Endothelial cell of umbilical vein (primary cell): ENCODE results near the gene FTO. TPM values are rescaled to one million over a fixed set of nuclear protein-coding genes. Genes with fewer than 3 reads are reported as not detected.

Experiments used
- BruUV-seq: library from RNA; stranded (reverse); fragments of 400-500 nt; replicated peaks from 2 replicates; lab custom pipeline; 2021; lab: Mats Ljungman, UMichigan
- CTCF ChIA-PET: fragments of 300-600, 350-600 bp; sonication (Branson Sonifier 250); formaldehyde crosslinking; loops from one replicate; lab custom pipeline; 2021; ENCODE audit warnings: antibody characterized with exemption, inconsistent platforms; lab: Charles Lee
- POLR2A ChIA-PET: fragments of 300-600, 350-600 bp; sonication (Branson Sonifier 250); formaldehyde crosslinking; loops from one replicate; lab custom pipeline; 2021; ENCODE audit warnings: antibody characterized with exemption, inconsistent platforms; lab: Charles Lee
- DNase-seq: peaks from one replicate; pipeline ENCODE4 v3.0.0-alpha.2; 2011; ENCODE audit warnings: low read depth, low spot score
- FAIRE-seq: peaks from 2 replicates; lab custom pipeline; 2011; peaks lifted over from hg19 to GRCh38; lab: Jason Lieb, UNC
- H2AFZ ChIP-seq: 2 replicates; pipeline ENCODE4 v1.6.0; 2012; ENCODE audit warnings: low read depth, low read length, control low read depth, inconsistent platforms
- H3K27ac ChIP-seq: 2 replicates; pipeline ENCODE4 v1.5.1; 2011; ENCODE audit warnings: low read depth, mild to moderate bottlenecking, control low read depth, low read length, moderate library complexity; ENCODE audit not compliant: insufficient read depth
- H3K27me3 ChIP-seq, 2 experiments: 2 replicates each; pipeline versions ENCODE4 v1.6.0 to v1.6.1; 2011; ENCODE audit warnings: low read length in 2 of 2, mixed read lengths in 1 of 2; ENCODE audit not compliant: control insufficient read depth in 2 of 2, insufficient read depth in 2 of 2
- H3K36me3 ChIP-seq, 2 experiments: 2 replicates in 1 of 2; 3 replicates in 1 of 2; pipeline ENCODE4 v1.5.1; 2011; ENCODE audit warnings: low read length in 2 of 2, mild to moderate bottlenecking in 1 of 2, moderate library complexity in 1 of 2; ENCODE audit not compliant: control insufficient read depth in 2 of 2, insufficient read depth in 2 of 2; ENCODE audit errors: extremely low read depth in 1 of 2
- H3K4me1 ChIP-seq: 3 replicates; pipeline ENCODE4 v1.5.1; 2011; ENCODE audit warnings: mild to moderate bottlenecking, low read length; ENCODE audit not compliant: control insufficient read depth, insufficient read depth; ENCODE audit errors: extremely low read depth
- H3K4me2 ChIP-seq: 2 replicates; pipeline ENCODE4 v1.6.1; 2011; ENCODE audit warnings: low read length, control low read depth, mixed read lengths; ENCODE audit not compliant: insufficient read depth
- H3K4me3 ChIP-seq, 3 experiments: fragments of 200-600 bp in 1 of 3; sonication (generic), shearing (Covaris generic) in 1 of 3; replicated peaks in 1 of 3; 2 replicates each; pipeline ENCODE4 v1.5.1; 2011 to 2016; ENCODE audit warnings: control low read depth in 3 of 3, low read length in 3 of 3, mild to moderate bottlenecking in 2 of 3, inconsistent platforms in 1 of 3, low read depth in 1 of 3, moderate library complexity in 1 of 3; ENCODE audit not compliant: insufficient read depth in 1 of 3
- H3K79me2 ChIP-seq: 2 replicates; pipeline ENCODE4 v1.6.0; 2012; ENCODE audit warnings: low read length, inconsistent platforms; ENCODE audit not compliant: control insufficient read depth, insufficient read depth
- H3K9ac ChIP-seq: replicated peaks from 2 replicates; pipeline ENCODE3; 2011; ENCODE audit warnings: low read length, control low read depth; ENCODE audit not compliant: insufficient read depth; ENCODE audit errors: extremely low read depth
- H3K9me1 ChIP-seq: replicated peaks from 3 replicates; pipeline ENCODE4 v1.6.0; 2011; ENCODE audit warnings: mild to moderate bottlenecking, low read length; ENCODE audit not compliant: control insufficient read depth, insufficient read depth; ENCODE audit errors: extremely low read depth
- H3K9me3 ChIP-seq: replicated peaks from 2 replicates; pipeline ENCODE4 v1.5.1; 2012; ENCODE audit warnings: low read length, inconsistent platforms; ENCODE audit not compliant: control insufficient read depth, insufficient read depth
- H4K20me1 ChIP-seq: replicated peaks from 2 replicates; pipeline ENCODE3; 2011; ENCODE audit warnings: mild to moderate bottlenecking, low read length; ENCODE audit not compliant: control insufficient read depth, insufficient read depth; ENCODE audit errors: extremely low read depth
- CTCF ChIP-seq, 2 donors: IDR thresholded peaks; 1 replicate in 1 of 2; 2 replicates in 1 of 2; pipeline ENCODE4 v1.5.1; 2011; ENCODE audit warnings: low read length in 2 of 2, mild to moderate bottlenecking in 2 of 2, moderate library complexity in 2 of 2, control low read depth in 1 of 2, inconsistent platforms in 1 of 2, low read depth in 1 of 2; ENCODE audit not compliant: insufficient read depth in 1 of 2; ENCODE audit errors: extremely low read depth in 1 of 2
- EZH2 ChIP-seq: IDR thresholded peaks from 2 replicates; pipeline ENCODE4 v1.6.1; 2012; ENCODE audit warnings: borderline replicate concordance, low read depth, mild to moderate bottlenecking, moderate library complexity, low read length, inconsistent platforms; ENCODE audit not compliant: severe bottlenecking
- FOS ChIP-seq: IDR thresholded peaks from 2 replicates; pipeline ENCODE4 v1.6.1; 2011; ENCODE audit warnings: mild to moderate bottlenecking, low read length, moderate library complexity, borderline replicate concordance; ENCODE audit not compliant: insufficient read depth
- GATA2 ChIP-seq: IDR thresholded peaks from 2 replicates; pipeline ENCODE4 v1.7.0; 2011; ENCODE audit warnings: low read depth, mild to moderate bottlenecking, moderate library complexity, mixed read lengths, low read length; ENCODE audit not compliant: insufficient read length, insufficient read depth
- JUN ChIP-seq: IDR thresholded peaks from 2 replicates; pipeline ENCODE4 v1.6.1; 2011; ENCODE audit warnings: borderline replicate concordance, low read depth; ENCODE audit not compliant: insufficient read length, insufficient read depth
- MAX ChIP-seq: IDR thresholded peaks from 2 replicates; pipeline ENCODE4 v1.6.1; 2011; ENCODE audit not compliant: insufficient read depth, insufficient read length
- MYC ChIP-seq: IDR thresholded peaks from one replicate; pipeline ENCODE4 v1.6.1; 2011; ENCODE audit warnings: mild to moderate bottlenecking, low read depth, low read length
- POLR2A ChIP-seq: IDR thresholded peaks from 2 replicates; pipeline ENCODE4 v1.6.1; 2012; ENCODE audit warnings: low read depth, mild to moderate bottlenecking, control low read depth, low read length
- POLR2AphosphoS5 ChIP-seq: IDR thresholded peaks from 2 replicates; pipeline ENCODE4 v1.6.1; 2012; ENCODE audit warnings: low read depth, mild to moderate bottlenecking, control low read depth, low read length, moderate library complexity; ENCODE audit not compliant: insufficient read depth
- dilution Hi-C: fragments of 300-500 bp; cut with MboI; formaldehyde crosslinking; loops from one replicate; pipeline ENCODE4 v1.15.0; 2019; ENCODE audit warnings: low sequenced_read_pairs; ENCODE audit not compliant: extremely low pct_ligation_motif_present
- intact Hi-C: fragments of 100-400 bp; cut with micrococcal nuclease; formaldehyde crosslinking; loops from one replicate; pipeline ENCODE4 v1.10.0; 2022
- polyA plus RNA-seq, 4 experiments: library from polyadenylated mRNA; depleted of rRNA in 3 of 4; stranded (reverse) in 3 of 4; unstranded in 1 of 4; fragments of >200 nt; gene quantifications; 2 replicates each; pipeline versions ENCODE4 v1.2.1 to v1.2.3, GENCODE V29; 2011 to 2012; ENCODE audit warnings: missing spikeins in 1 of 4
- total RNA-seq: library from RNA; stranded (reverse); gene quantifications from 2 replicates; pipeline ENCODE4 v1.2.3, GENCODE V29; 2021

FTO gene
- total and polyA plus RNA-seq, 2 donors (not counting 3 experiments of a cell fraction or from before 2014, with no cell fraction given) = 48.6 to 87.1 TPM

GRCh38 chr16:54120846-54121480, 417.0 kb downstream of the FTO start:
- Histone ChIP-seq H2AFZ (no peak overlapping the region), H3K4me3 (no peak overlapping the region), H3K9me1 (no peaks in the 10 kb centered on the region), H3K36me3 (no peaks in the 10 kb centered on the region), H3K27ac (no peak overlapping the region), H4K20me1 (no peaks in the 10 kb centered on the region), H3K9ac (no peak overlapping the region), H3K79me2 (no peaks in the 10 kb centered on the region), H3K9me3 (no peaks in the 10 kb centered on the region), H3K4me1 (no peaks in the 10 kb centered on the region), H3K27me3 (no peaks in the 10 kb centered on the region), H3K4me2 (no peak overlapping the region)
- TF ChIP-seq EZH2 (no peak), POLR2A (no peak), FOS (no peak), JUN (no peak), MYC (no peak), CTCF (IDR thresholded peaks at IDR 0.05; ENCODE audit: extremely low read depth in 1 of 2, insufficient read depth in 1 of 2, low read depth in 1 of 2, low read length in 2 of 2) (no peak), MAX (no peak), POLR2AphosphoS5 (no peak), GATA2 (no peak)
- dilution Hi-C loops (no loop called here), intact Hi-C loops (no loop called here)
- ChIA-PET POLR2A (no interaction called here), CTCF (no interaction called here)
- DNase-seq (no peak), FAIRE-seq (no peak)
- no TSS peak for BruUV-seq
